SK-N-SH (cell line): Measurements from ENCODE around the gene NUF2. TPM values are rescaled to one million over a fixed set of nuclear protein-coding genes. Genes with fewer than 3 reads are reported as not detected.

ENCODE experiments used
- CTCF ChIA-PET: fragments of 300-600, 350-600 bp; formaldehyde crosslinking; extraction: SDS; loops from one replicate; lab custom pipeline; 2021; lab: Yijun Ruan, JAX
- POLR2A ChIA-PET: fragments of 350-600 bp; sonication (Branson Sonifier 250); formaldehyde crosslinking; extraction: SDS; loops from one replicate; lab custom pipeline; 2020; ENCODE audit warnings: antibody characterized with exemption, inconsistent platforms; lab: Yijun Ruan, JAX
- DNase-seq: peaks from one replicate; pipeline ENCODE4 v3.0.0; 2012
- H2AFZ ChIP-seq: fragments of 200-600 bp; sonication (generic); 2 replicates; pipeline ENCODE4 v1.8.1; 2016; ENCODE audit warnings: antibody characterized with exemption, mild to moderate bottlenecking, low read depth
- H3F3A ChIP-seq: fragments of 200-600 bp; sonication (generic); replicated peaks from 2 replicates; pipeline ENCODE3; 2016; ENCODE audit warnings: antibody characterized with exemption, mild to moderate bottlenecking; ENCODE audit not compliant: insufficient read depth
- H3K27ac ChIP-seq, 2 experiments: fragments of 200-500 bp in 1 of 2; fragments of 200-600 bp in 1 of 2; sonication (Bioruptor generic) in 1 of 2; sonication (generic), shearing (Covaris generic) in 1 of 2; 2 replicates each; pipeline versions ENCODE4 v1.5.1 to v1.6.1; 2014 to 2016; ENCODE audit warnings: low read depth in 2 of 2, inconsistent platforms in 1 of 2, low read length in 1 of 2, mild to moderate bottlenecking in 1 of 2, mixed read lengths in 1 of 2
- H3K27me3 ChIP-seq: fragments of 200-600 bp; sonication (generic), shearing (Covaris generic); 2 replicates; pipeline ENCODE4 v1.6.1; 2016; ENCODE audit warnings: mixed run types; ENCODE audit not compliant: insufficient read depth
- H3K36me3 ChIP-seq, 2 experiments: fragments of 200-500 bp in 1 of 2; fragments of 200-600 bp in 1 of 2; sonication (Bioruptor generic) in 1 of 2; sonication (generic) in 1 of 2; replicated peaks in 1 of 2; 2 replicates each; pipeline versions ENCODE3 to v1.5.1; 2014 to 2016; ENCODE audit warnings: low read length in 1 of 2, mild to moderate bottlenecking in 1 of 2; ENCODE audit not compliant: insufficient read depth in 2 of 2, control insufficient read depth in 1 of 2
- H3K4me1 ChIP-seq, 2 experiments: fragments of 200-500 bp in 1 of 2; fragments of 200-600 bp in 1 of 2; sonication (Bioruptor generic) in 1 of 2; sonication (generic), shearing (Covaris generic) in 1 of 2; 2 replicates each; pipeline versions ENCODE4 v1.5.1 to v1.6.1; 2014 to 2016; ENCODE audit warnings: low read depth in 1 of 2, low read length in 1 of 2, mixed run types in 1 of 2; ENCODE audit not compliant: insufficient read depth in 2 of 2, control insufficient read depth in 1 of 2
- H3K4me2 ChIP-seq: fragments of 200-600 bp; sonication (generic), shearing (Covaris generic); 2 replicates; pipeline ENCODE4 v1.6.1; 2017; ENCODE audit warnings: mixed run types
- H3K4me3 ChIP-seq, 2 experiments: fragments of 200-500 bp in 1 of 2; fragments of 200-600 bp in 1 of 2; sonication (Bioruptor generic) in 1 of 2; sonication (generic), shearing (Covaris generic) in 1 of 2; 2 replicates each; pipeline versions ENCODE4 v1.5.1 to v1.8.1; 2014 to 2016; ENCODE audit warnings: low read depth in 2 of 2, inconsistent platforms in 1 of 2, low read length in 1 of 2, mild to moderate bottlenecking in 1 of 2, mixed read lengths in 1 of 2, moderate library complexity in 1 of 2
- H3K79me2 ChIP-seq: fragments of 200-600 bp; sonication (generic); 2 replicates; pipeline ENCODE4 v1.8.1; 2017; ENCODE audit warnings: mild to moderate bottlenecking; ENCODE audit not compliant: insufficient read depth
- H3K9ac ChIP-seq: fragments of 200-600 bp; sonication (generic); 2 replicates; pipeline ENCODE4 v1.6.1; 2017; ENCODE audit warnings: mixed run types
- H3K9me2 ChIP-seq: fragments of 200-600 bp; sonication (generic); 2 replicates; pipeline ENCODE4 v1.6.1; 2017; ENCODE audit warnings: mixed run types
- H3K9me3 ChIP-seq: fragments of 200-600 bp; sonication (generic); 2 replicates; pipeline ENCODE4 v1.6.1; 2017; ENCODE audit warnings: mixed run types, mild to moderate bottlenecking, moderate library complexity
- H4K20me1 ChIP-seq: fragments of 200-600 bp; sonication (generic); 2 replicates; pipeline ENCODE4 v1.6.1; 2017; ENCODE audit warnings: mild to moderate bottlenecking, mixed run types; ENCODE audit not compliant: insufficient read depth
- EZH2phosphoT487 ChIP-seq: fragments of 200-600 bp; sonication (generic); IDR thresholded peaks from 2 replicates; pipeline ENCODE4 v1.6.1; 2017; ENCODE audit warnings: low read depth, mixed run types, mild to moderate bottlenecking, antibody characterized with exemption, moderate library complexity, borderline replicate concordance
- FOXJ3 ChIP-seq: sonication (generic); formaldehyde crosslinking; IDR thresholded peaks from 2 replicates; pipeline ENCODE4 v1.5.1; 2020; ENCODE audit warnings: mild to moderate bottlenecking, missing genetic modification reagents
- JUND ChIP-seq: IDR thresholded peaks from 2 replicates; pipeline ENCODE4 v1.4.0; 2012
- MAX ChIP-seq: IDR thresholded peaks from 2 replicates; pipeline ENCODE4 v1.4.0; 2012; ENCODE audit warnings: low read depth
- MEF2A ChIP-seq: IDR thresholded peaks from 2 replicates; pipeline ENCODE4 v1.4.0; 2012; ENCODE audit warnings: low read depth, borderline replicate concordance
- RAD21 ChIP-seq: IDR thresholded peaks from 2 replicates; pipeline ENCODE4 v1.6.1; 2012; ENCODE audit warnings: mild to moderate bottlenecking, low read length
- SIN3A ChIP-seq: IDR thresholded peaks from 2 replicates; pipeline ENCODE4 v1.6.1; 2012; ENCODE audit warnings: low read depth, mild to moderate bottlenecking, low read length, moderate library complexity, borderline replicate concordance
- SMC3 ChIP-seq: IDR thresholded peaks from 2 replicates; pipeline ENCODE4 v1.6.1; 2012; ENCODE audit warnings: low read depth, low read length, improper control_type of control experiment
- WGBS: methylation state at CpG from one replicate; pipeline ENCODE4 v1.1.6; 2017; ENCODE audit warnings: low lambda C conversion rate; 5-methylcytosine and 5-hydroxymethylcytosine counted together
- polyA plus RNA-seq, 3 experiments: library from polyadenylated mRNA; depleted of rRNA; stranded (reverse); fragments of >200 nt; gene quantifications; 2 replicates each; pipeline ENCODE4 v1.2.3, GENCODE V29; 2012
- TF ChIP-seq, protein P1 (sequence below): IDR thresholded peaks from 2 replicates; pipeline ENCODE4 v1.4.0; 2012; ENCODE audit warnings: low read depth, borderline replicate concordance

Gene NUF2
- polyA plus RNA-seq, 1 of the 3 experiments (the other 2 are of a cell fraction): 11.3 TPM

GRCh38 chr1:163303561-163303960, 18.2 kb upstream of the NUF2 start:
- H3K4me3 ChIP-seq: no peak overlapping the region
- 92% methylated on average over 4 of the region's 5 CpGs for WGBS
- H3K79me2 ChIP-seq: 0 out of 2 replicates have a peak, but pooled peaks cover under 1% of the 10 kb centered on the region
- no peak overlapping the region for H3K9ac ChIP-seq
- H2AFZ ChIP-seq: no peak overlapping the region
- CTCF ChIA-PET: interaction anchor here (1.4 to 1.7 kb wide), 3 partner anchors 12 to 455 kb away, joined by 4 read pairs; no protein-coding TSS in a partner anchor
- H4K20me1 ChIP-seq: no peaks in the 10 kb centered on the region
- H3K9me2 ChIP-seq: no peaks in the 10 kb centered on the region
- H3K4me1 ChIP-seq: peaks cover 0 to 11% of the 10 kb centered on the region in 2 experiments; a peak in 1 of 4 replicates
- no peaks in the 10 kb centered on the region for H3K9me3 ChIP-seq
- POLR2A ChIA-PET: interaction anchor here (0.9 to 1.0 kb wide), 3 partner anchors 101 to 421 kb away, joined by 3 to 5 read pairs (median 3); partner anchors contain the start of gene RGS5
- DNase-seq: no peak
- peaks cover 4 to 42% of the 10 kb centered on the region in 2 experiments for H3K36me3 ChIP-seq
- no peak overlapping the region for H3K4me2 ChIP-seq
- H3F3A ChIP-seq: peaks cover 10% of the 10 kb centered on the region
- H3K27me3 ChIP-seq: no peaks in the 10 kb centered on the region
- H3K27ac ChIP-seq: no peak overlapping the region
- TF ChIP-seq JUND: no peak
- TF ChIP-seq, protein P1, sequence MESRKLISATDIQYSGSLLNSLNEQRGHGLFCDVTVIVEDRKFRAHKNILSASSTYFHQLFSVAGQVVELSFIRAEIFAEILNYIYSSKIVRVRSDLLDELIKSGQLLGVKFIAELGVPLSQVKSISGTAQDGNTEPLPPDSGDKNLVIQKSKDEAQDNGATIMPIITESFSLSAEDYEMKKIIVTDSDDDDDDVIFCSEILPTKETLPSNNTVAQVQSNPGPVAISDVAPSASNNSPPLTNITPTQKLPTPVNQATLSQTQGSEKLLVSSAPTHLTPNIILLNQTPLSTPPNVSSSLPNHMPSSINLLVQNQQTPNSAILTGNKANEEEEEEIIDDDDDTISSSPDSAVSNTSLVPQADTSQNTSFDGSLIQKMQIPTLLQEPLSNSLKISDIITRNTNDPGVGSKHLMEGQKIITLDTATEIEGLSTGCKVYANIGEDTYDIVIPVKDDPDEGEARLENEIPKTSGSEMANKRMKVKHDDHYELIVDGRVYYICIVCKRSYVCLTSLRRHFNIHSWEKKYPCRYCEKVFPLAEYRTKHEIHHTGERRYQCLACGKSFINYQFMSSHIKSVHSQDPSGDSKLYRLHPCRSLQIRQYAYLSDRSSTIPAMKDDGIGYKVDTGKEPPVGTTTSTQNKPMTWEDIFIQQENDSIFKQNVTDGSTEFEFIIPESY: no peak
- TF ChIP-seq MAX: no peak
- TF ChIP-seq FOXJ3 (CRISPR knock-in tag): no peak
- no peak for TF ChIP-seq SMC3
- TF ChIP-seq, all 33 proteins: peak for 0

- Histone ChIP-seq H3K9ac (no peak overlapping the region), H3K27me3 (no peaks in the 10 kb centered on the region), H3K4me3 (no peak overlapping the region), H3K79me2 (0 out of 2 replicates have a peak, but pooled peaks cover 3% of the 10 kb centered on the region), H3K36me3 (peaks cover 3 to 30% of the 10 kb centered on the region in 2 experiments)
- no peak for TF ChIP-seq MEF2A
- TF ChIP-seq FOXJ3 (CRISPR knock-in tag): no peak
- TF ChIP-seq SIN3A: no peak
- TF ChIP-seq EZH2phosphoT487: no peak
- TF ChIP-seq JUND: no peak
- TF ChIP-seq RAD21: no peak
- TF ChIP-seq, all 33 proteins: peak for 0
- POLR2A ChIA-PET: no interaction called here
- Histone ChIP-seq H3K27ac (no peak overlapping the region), H3F3A (peaks cover 18% of the 10 kb centered on the region), H2AFZ (no peak overlapping the region), H4K20me1 (no peaks in the 10 kb centered on the region), H3K9me3 (no peaks in the 10 kb centered on the region), H3K4me1 (peaks cover 0 to 11% of the 10 kb centered on the region in 2 experiments; a peak in 1 of 4 replicates), H3K4me2 (no peak overlapping the region), H3K9me2 (no peaks in the 10 kb centered on the region)
- DNase-seq: no peak
- CTCF ChIA-PET: interaction anchor here (0.8 to 1.6 kb wide), 3 partner anchors 11 to 457 kb away, joined by 3 to 8 read pairs (median 4); no protein-coding TSS in a partner anchor
- 100% methylated on average over 1 of the region's 1 CpG for WGBS
These were observed 16.3 kb upstream of the NUF2 start for GRCh38 chr1:163305441-163305840.
